Astrocyte (in vitro differentiated cells and primary cell): ENCODE results near the gene CROCC2.

ENCODE experiments used
- CTCF ChIP-seq: IDR thresholded peaks from 2 replicates; pipeline ENCODE4 v1.5.1; 2011; ENCODE audit warnings: low read depth, mild to moderate bottlenecking, inconsistent platforms, low read length, moderate library complexity; ENCODE audit not compliant: insufficient read depth
- EZH2 ChIP-seq: IDR thresholded peaks from 2 replicates; pipeline ENCODE4 v1.6.1; 2012; ENCODE audit warnings: mild to moderate bottlenecking, low read length, inconsistent platforms; ENCODE audit not compliant: insufficient read depth

GRCh38 chr2:240989451-240990265 lies 83.5 kb downstream of the CROCC2 start:
- peak; percentile 13 for TF ChIP-seq CTCF
- TF ChIP-seq EZH2, result no peak
